GM18508 (cell line): ENCODE results near the gene SHISA5.

ENCODE experiments used
- ATAC-seq: cut with Tn5 transposase; IDR thresholded peaks from one replicate; pipeline ENCODE4 v1.9.1; 2021; ENCODE audit warnings: moderate number of reproducible peaks; ENCODE audit not compliant: insufficient read depth, unreplicated experiment

Gene SHISA5

DNA sequence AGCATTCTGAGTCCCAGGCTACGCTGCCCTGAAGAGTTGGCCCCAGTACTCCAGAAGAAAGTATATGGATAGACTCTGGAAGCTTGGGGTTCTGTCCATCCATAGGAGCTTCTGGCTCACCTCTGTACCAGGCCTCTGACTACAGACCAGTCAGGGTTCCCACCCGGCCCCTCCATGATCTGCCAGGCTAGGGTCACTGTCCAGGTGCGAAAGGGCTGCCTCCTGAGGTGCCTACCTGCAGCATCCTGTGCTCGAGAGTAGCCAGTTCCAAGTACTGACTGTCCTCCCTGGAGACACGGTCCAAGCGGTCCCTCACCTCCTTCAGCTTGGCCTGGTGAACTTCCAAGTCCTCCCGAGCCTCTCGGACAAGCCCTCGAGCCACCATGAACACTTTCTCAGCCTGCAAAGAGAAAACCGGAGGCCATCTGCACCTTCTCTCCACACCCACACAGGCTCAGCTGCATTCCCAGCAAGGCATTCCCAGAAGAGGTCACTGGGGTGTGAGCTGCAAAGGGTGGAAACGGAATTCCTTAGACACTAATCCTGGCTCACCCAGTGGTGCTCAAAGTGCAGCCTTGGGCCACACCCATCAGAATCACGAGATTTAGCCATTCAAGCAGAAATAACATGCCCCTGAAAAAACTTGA, 70.4 kb downstream of the SHISA5 start:
- ATAC-seq = no peak

DNA sequence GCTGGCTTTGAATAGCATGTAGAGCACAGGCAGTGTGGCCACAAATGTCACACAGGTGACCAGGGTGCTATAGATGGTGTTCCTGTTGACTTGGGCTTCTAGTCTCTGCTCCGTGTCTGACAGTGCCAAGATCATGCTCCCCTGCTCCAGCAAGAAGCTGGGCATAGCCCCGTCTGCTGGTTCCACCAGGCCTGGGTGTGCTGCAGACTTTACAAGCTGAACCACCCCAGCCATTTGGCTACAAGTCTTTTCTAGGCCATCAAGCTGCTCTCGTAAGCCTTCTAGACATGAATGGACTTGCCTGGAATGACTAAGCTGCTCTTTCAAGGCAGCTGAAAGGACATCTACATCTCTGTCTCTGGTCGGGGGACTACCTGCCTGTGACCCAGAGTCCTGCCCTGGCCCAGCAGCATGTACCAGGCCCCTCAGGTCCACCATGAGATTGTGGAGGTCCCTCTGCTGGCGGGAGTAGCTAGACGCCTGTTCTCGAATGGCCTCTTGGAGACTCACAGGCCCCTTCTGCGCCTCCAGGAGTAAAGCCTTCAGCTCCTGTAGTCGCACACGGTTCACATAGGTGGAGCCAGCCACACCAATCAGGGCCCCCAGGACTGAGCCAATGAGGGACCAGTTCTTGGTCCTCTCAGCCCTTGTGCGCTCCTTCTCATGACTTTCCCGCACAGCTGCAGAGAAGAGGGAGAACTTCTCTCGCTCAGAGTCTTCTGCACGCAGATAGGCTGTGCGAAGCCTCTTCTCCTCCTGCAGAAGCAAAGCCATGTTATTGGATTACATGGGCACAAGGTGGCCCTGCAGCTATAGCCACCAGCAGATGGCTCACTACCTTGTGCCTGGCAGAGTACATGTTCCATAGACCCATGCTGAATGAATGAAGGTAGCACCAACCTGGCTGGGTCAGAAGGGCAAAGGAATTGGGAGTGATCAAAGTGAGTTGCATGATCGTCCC, 71.3 kb downstream of the SHISA5 start:
- ATAC-seq = no peak

GRCh38 chr3:48431224-48432029, 72.5 kb downstream of the SHISA5 start:
- ATAC-seq = no peak

GRCh38 chr3:48430708-48431101, 73.3 kb downstream of the SHISA5 start:
- ATAC-seq = no peak

DNA sequence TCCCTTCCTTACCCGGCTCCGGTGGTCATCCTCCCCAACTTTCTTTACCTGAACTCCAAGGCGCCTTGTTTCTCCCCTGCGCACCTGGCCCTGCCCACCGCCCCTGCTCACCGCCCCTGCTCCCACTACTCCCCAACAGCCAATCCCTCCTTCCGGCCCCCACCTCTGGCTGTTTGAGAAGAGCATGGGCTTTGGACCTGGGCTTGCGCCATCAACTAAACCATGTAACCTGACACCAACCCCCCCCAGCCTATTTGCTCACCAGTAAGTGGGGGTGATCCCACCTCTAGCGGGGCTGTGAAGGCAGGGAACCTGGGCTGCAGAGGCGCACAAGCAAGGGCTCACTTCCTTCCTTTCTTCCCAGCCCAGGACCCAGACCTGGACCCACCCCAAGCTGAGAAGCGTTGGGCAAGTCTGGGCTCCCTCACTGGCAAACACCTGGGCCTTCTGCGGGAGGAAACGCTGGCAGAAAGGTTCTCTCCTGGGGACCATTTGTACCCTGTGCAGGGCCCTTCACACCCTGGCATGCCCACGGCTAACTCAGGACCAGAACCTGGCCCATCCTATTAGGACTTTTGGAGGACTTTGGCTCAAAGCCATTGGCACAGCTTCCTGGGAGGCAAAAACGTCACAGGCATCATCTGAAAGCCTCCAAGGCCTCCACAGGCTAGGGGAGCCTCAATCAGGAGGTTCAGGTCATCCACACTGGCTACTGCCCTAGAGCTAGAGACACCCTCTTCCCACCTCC, 73.8 kb downstream of the SHISA5 start, which contains the start of gene PLXNB1:
Gene PLXNB1, minus strand, starts transcription at position 127 of the 748 bp plus-strand sequence. CDS start 5,475 bp downstream, outside the sequence.
- no peak for ATAC-seq

GRCh38 chr3:48429317-48429959, 74.5 kb downstream of the SHISA5 start:
- no peak for ATAC-seq

GRCh38 chr3:48428572-48429316, 75.2 kb downstream of the SHISA5 start:
- no peak for ATAC-seq

DNA sequence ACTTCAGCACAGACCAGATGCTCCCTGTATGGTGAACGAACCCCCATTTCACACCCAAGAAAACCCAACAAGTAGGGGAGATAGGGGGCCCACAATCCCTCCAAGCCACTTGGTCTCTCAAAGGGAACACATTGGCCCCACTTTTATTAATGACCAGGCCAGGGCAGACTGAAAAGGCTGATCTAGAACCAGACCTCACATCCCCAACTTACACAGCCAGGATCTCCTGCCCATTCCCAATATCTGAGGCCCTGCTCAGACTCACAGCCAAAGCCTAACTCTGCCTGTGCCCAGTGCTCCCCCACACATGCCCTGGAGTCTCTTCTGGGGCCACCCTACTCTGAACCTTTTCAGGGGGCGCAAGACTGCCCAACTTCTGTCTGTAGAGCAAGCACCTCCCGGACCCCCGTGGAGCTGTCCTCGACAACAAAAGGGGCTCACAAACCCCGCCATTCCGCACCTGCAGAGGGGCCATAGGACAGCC, 75.8 kb downstream of the SHISA5 start:
- ATAC-seq = no peak

- no peak for ATAC-seq
These were observed 76.4 kb downstream of the SHISA5 start for GRCh38 chr3:48427630-48427962.

- ATAC-seq = no peak
These were observed 76.9 kb downstream of the SHISA5 start for GRCh38 chr3:48426944-48427629.

DNA sequence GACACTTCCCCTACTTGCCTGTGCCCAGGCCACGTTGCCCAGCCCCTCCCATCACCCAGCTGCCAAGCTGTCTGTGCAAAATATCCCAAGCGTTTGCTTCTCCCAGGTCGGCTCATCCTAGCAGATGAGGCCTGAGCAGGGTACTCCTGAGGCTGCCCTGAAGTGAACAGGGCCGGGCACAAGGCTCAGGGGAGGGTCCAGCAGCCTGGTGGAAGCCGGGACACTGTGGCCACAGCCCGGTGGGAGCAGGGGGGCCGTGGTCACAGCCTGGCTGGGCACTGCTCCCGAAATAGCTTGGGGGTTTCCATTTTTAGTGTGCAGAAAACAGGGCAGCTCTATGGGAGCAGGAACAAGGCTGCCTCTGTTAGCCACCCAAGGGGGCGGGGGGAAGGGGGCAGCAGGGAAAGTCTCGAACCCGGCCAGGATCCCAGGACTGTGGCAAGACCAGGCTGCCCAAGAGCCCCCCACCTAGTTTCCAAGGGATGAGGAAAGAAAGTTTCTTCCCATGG, 77.5 kb downstream of the SHISA5 start:
- ATAC-seq = no peak

DNA sequence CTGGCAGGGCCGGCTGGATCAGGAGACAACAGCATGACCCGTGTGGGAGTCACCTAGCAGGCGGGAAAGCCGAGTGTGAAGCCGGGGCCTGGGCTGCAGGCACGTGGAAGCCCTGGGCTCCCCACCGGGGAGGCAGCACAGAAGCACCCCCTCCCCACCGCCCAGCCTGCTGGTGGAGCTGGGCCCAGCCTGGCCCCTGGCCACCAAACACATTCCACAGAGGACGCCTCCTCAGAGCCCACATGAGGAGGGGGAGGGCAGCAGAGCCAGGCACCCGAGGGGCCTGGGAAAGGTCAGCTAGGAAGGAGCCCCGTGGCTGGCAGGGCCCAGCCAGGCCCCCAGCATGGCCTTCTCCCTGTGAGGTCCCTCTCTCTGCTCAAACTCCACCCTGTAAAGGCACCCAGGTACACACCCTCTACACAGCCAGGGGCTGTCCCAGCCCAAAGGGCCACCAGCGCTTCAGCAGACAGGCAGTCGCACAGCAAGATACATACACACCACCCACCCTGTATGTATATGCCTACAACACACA, 78.6 kb downstream of the SHISA5 start:
- ATAC-seq = no peak

GRCh38 chr3:48423883-48424695, 79.9 kb downstream of the SHISA5 start:
- no peak for ATAC-seq

- ATAC-seq = no peak
These were observed 80.6 kb downstream of the SHISA5 start for GRCh38 chr3:48423241-48423882.

- no peak for ATAC-seq
These were observed 81.3 kb downstream of the SHISA5 start for GRCh38 chr3:48422681-48423080.

DNA sequence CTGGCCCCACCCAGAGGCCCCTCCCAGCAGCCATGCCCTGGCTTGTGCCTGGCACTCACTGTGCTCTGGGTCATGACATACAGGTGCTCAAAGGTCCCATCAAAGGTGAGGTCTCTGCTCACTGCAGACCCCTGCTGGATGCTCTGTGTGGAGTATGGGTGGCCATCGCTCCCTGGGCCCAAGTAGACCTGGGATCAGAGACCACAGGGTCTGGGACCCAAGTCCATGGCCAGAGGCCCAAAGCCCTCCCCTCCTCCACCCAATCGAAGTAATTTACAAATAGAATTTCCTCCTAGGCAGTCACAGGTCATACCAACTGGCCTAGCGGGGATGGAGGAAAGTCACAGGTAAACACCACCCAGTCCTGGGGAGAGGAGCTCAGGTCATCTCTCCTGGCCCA, 81.7 kb downstream of the SHISA5 start:
- no peak for ATAC-seq
